NOMO-1 (cell line): ENCODE measurements around the gene PACS1.

Experiments
- DNase-seq, 2 experiments: peaks; one replicate each; lab custom pipeline; 2025; ENCODE audit not compliant: unreplicated experiment in 2 of 2; lab: John Stamatoyannopoulos, UW

The PACS1 gene

GRCh38 chr11:66281776-66282467, 211.8 kb downstream of the PACS1 start:
- no peak for DNase-seq

GRCh38 chr11:66282468-66283455, 212.7 kb downstream of the PACS1 start:
- DNase-seq, result peak; percentile 94 to 97

- no peak for DNase-seq
These were observed 213.5 kb downstream of the PACS1 start for GRCh38 chr11:66283461-66284105.

GRCh38 chr11:66284526-66285078, 214.5 kb downstream of the PACS1 start:
- DNase-seq, result no peak

GRCh38 chr11:66285250-66285947, 215.3 kb downstream of the PACS1 start:
- DNase-seq, result no peak

- DNase-seq, result no peak
These were observed 216.6 kb downstream of the PACS1 start for GRCh38 chr11:66286699-66287098.

GRCh38 chr11:66287211-66287888, 217.3 kb downstream of the PACS1 start:
- no peak for DNase-seq

- no peak for DNase-seq
These were observed 218.0 kb downstream of the PACS1 start for GRCh38 chr11:66287889-66288670.

- peak; percentile 99 to 100 for DNase-seq
These were observed 218.8 kb downstream of the PACS1 start, which contains the start of gene YIF1A for GRCh38 chr11:66288671-66289547. YIF1A (minus strand) TSS chr11:66289143; CDS start chr11:66288985, 158 bp downstream.

- DNase-seq, result peak; percentile 47 to 58
These were observed 219.7 kb downstream of the PACS1 start for GRCh38 chr11:66289548-66290329.

GRCh38 chr11:66290330-66290621, 220.2 kb downstream of the PACS1 start:
- DNase-seq, result no peak

- no peak for DNase-seq
These were observed 221.2 kb downstream of the PACS1 start for GRCh38 chr11:66291303-66291705.

GRCh38 chr11:66291706-66292542, 221.9 kb downstream of the PACS1 start, which contains the start of gene TMEM151A:
TMEM151A (plus strand) TSS chr11:66291894; CDS start chr11:66292014, 120 bp downstream.
- DNase-seq, result no peak

GRCh38 chr11:66292543-66293332, 222.7 kb downstream of the PACS1 start:
- no peak for DNase-seq

- DNase-seq, result no peak
These were observed 223.3 kb downstream of the PACS1 start for GRCh38 chr11:66293352-66293751.
